D341Med (cell line): ENCODE data around the gene JAZF1.

ENCODE experiments used
- DNase-seq: peaks from one replicate; pipeline ENCODE4 v3.0.0; 2012; ENCODE audit warnings: low spot score

The JAZF1 gene

GRCh38 chr7:27966219-27966780 lies 214.3 kb downstream of the JAZF1 start:
- no peak for DNase-seq

GRCh38 chr7:27965650-27966049 lies 214.9 kb downstream of the JAZF1 start:
- no peak for DNase-seq

GRCh38 chr7:27964820-27965219 lies 215.8 kb downstream of the JAZF1 start:
- DNase-seq = no peak

GRCh38 chr7:27963056-27963455 lies 217.5 kb downstream of the JAZF1 start:
- DNase-seq = no peak

- no peak for DNase-seq
These were observed 218.3 kb downstream of the JAZF1 start for GRCh38 chr7:27962273-27962672.

- no peak for DNase-seq
These were observed 219.3 kb downstream of the JAZF1 start for GRCh38 chr7:27961255-27961654.

- no peak for DNase-seq
These were observed 220.2 kb downstream of the JAZF1 start for GRCh38 chr7:27960415-27960814.

- no peak for DNase-seq
These were observed 221.6 kb downstream of the JAZF1 start for GRCh38 chr7:27958933-27959548.

GRCh38 chr7:27955596-27955995 lies 225.0 kb downstream of the JAZF1 start:
- DNase-seq = no peak

- no peak for DNase-seq
These were observed 225.6 kb downstream of the JAZF1 start for GRCh38 chr7:27955011-27955410.

- no peak for DNase-seq
These were observed 226.8 kb downstream of the JAZF1 start for GRCh38 chr7:27953777-27954176.

GRCh38 chr7:27953361-27953760 lies 227.2 kb downstream of the JAZF1 start:
- DNase-seq = no peak

GRCh38 chr7:27952456-27953285 lies 227.9 kb downstream of the JAZF1 start:
- no peak for DNase-seq

- DNase-seq = no peak
These were observed 230.5 kb downstream of the JAZF1 start for GRCh38 chr7:27950123-27950522.

GRCh38 chr7:27948861-27949260 lies 231.7 kb downstream of the JAZF1 start:
- DNase-seq = no peak

- no peak for DNase-seq
These were observed 232.9 kb downstream of the JAZF1 start for GRCh38 chr7:27947586-27948278.

GRCh38 chr7:27946351-27946750 lies 234.2 kb downstream of the JAZF1 start:
- DNase-seq = no peak

- DNase-seq = no peak
These were observed 235.4 kb downstream of the JAZF1 start for GRCh38 chr7:27945058-27945795.

- no peak for DNase-seq
These were observed 236.0 kb downstream of the JAZF1 start for GRCh38 chr7:27944643-27945042.

GRCh38 chr7:27943241-27943640 lies 237.4 kb downstream of the JAZF1 start:
- DNase-seq = no peak

GRCh38 chr7:27942711-27943110 lies 237.9 kb downstream of the JAZF1 start:
- DNase-seq = no peak

- no peak for DNase-seq
These were observed 239.1 kb downstream of the JAZF1 start for GRCh38 chr7:27941522-27941921.
